ENCODE measurements around the gene DOCK2.

- TF ChIP-seq CTCF (conservative IDR thresholded peaks at IDR 0.05) = no peak
- no peak for TF ChIP-seq ZFX (IDR thresholded peaks at IDR 0.05)
Measured at GRCh38 chr5:169921384-169921783, 284.3 kb downstream of the DOCK2 start.
